Measurements from ENCODE around the gene LDAH.
A peak's percentile ranks its signal among the peaks of the same experiment; 100 is the strongest.

The LDAH gene

GRCh38 chr2:20836521-20836920 is 13.6 kb upstream of the LDAH start:
- H4K20me1 ChIP-seq, result no peaks in the 10 kb centered on the region
- no peaks in the 10 kb centered on the region for H3K27me3 ChIP-seq
- no peak overlapping the region for H3K9ac ChIP-seq
- no peaks in the 10 kb centered on the region for H3K4me1 ChIP-seq
- H3K36me3 ChIP-seq, result no peaks in the 10 kb centered on the region
- H3K4me3 ChIP-seq, result no peak overlapping the region
- no peak for TF ChIP-seq Cebpa-rat (IDR thresholded peaks at IDR 0.05)
- H3K9me3 ChIP-seq (replicated peaks in 1 of 11), result no peaks in the 10 kb centered on the region; a peak in 2 of 22 replicates
- H3K27ac ChIP-seq, result no peak overlapping the region
- no peak overlapping the region for H3K4me2 ChIP-seq

- no peak overlapping the region for H3K9ac ChIP-seq
- no peak overlapping the region for H3K4me3 ChIP-seq
- H4K20me1 ChIP-seq, result no peaks in the 10 kb centered on the region
- H3K4me2 ChIP-seq, result no peak overlapping the region
- no peak for TF ChIP-seq Cebpa-rat (IDR thresholded peaks at IDR 0.05)
- H3K27ac ChIP-seq, result no peak overlapping the region
- H3K4me1 ChIP-seq, result no peaks in the 10 kb centered on the region
- H3K27me3 ChIP-seq, result no peaks in the 10 kb centered on the region
- peaks cover 0 to 8% (median 0%) of the 10 kb centered on the region in 11 experiments; a peak in 6 of 22 replicates for H3K9me3 ChIP-seq (replicated peaks in 1 of 11)
- no peaks in the 10 kb centered on the region for H3K36me3 ChIP-seq
These were observed 11.4 kb upstream of the LDAH start for GRCh38 chr2:20834331-20834730.

GRCh38 chr2:20832606-20833005 is 9.7 kb upstream of the LDAH start:
- Histone ChIP-seq H3K27ac (no peak overlapping the region), H3K4me1 (no peaks in the 10 kb centered on the region)
- TF ChIP-seq Cebpa-rat (IDR thresholded peaks at IDR 0.05), result no peak

GRCh38 chr2:20829861-20830260 is 7.0 kb upstream of the LDAH start:
- H3K36me3 ChIP-seq, result no peaks in the 10 kb centered on the region
- H4K20me1 ChIP-seq, result no peaks in the 10 kb centered on the region
- H3K9ac ChIP-seq, result no peak overlapping the region
- no peak overlapping the region for H3K27ac ChIP-seq
- H3K4me2 ChIP-seq, result no peak overlapping the region
- H3K9me3 ChIP-seq (replicated peaks in 1 of 11), result peaks cover 0 to 8% (median 0%) of the 10 kb centered on the region in 11 experiments; a peak in 5 of 22 replicates
- no peak for TF ChIP-seq Cebpa-rat (IDR thresholded peaks at IDR 0.05)
- no peaks in the 10 kb centered on the region for H3K4me1 ChIP-seq
- no peak overlapping the region for H3K4me3 ChIP-seq
- H3K27me3 ChIP-seq, result no peaks in the 10 kb centered on the region

More at GRCh38 chr2:20832606-20833005, 9.7 kb upstream of the LDAH start:
- Histone ChIP-seq H3K27me3 (no peaks in the 10 kb centered on the region), H3K4me2 (no peak overlapping the region), H3K9me3 (replicated peaks in 1 of 11) (peaks cover 0 to 8% (median 0%) of the 10 kb centered on the region in 11 experiments; a peak in 5 of 22 replicates), H3K36me3 (no peaks in the 10 kb centered on the region), H3K9ac (no peak overlapping the region), H3K4me3 (no peak overlapping the region), H4K20me1 (no peaks in the 10 kb centered on the region)

GRCh38 chr2:20823917-20824316 is 1.0 kb upstream of the LDAH start:
- Histone ChIP-seq H3K9ac (no peak overlapping the region), H4K20me1 (no peaks in the 10 kb centered on the region), H3K27ac (no peak overlapping the region), H3K27me3 (no peaks in the 10 kb centered on the region), H3K4me3 (no peak overlapping the region), H3K4me1 (no peaks in the 10 kb centered on the region; a peak in 1 of 20 replicates), H3K4me2 (peak overlapping the region in 3 of 11 experiments; percentile 71 to 90 (median 80); a peak in 3 of 22 replicates), H3K9me3 (replicated peaks in 1 of 11) (no peaks in the 10 kb centered on the region), H3K36me3 (0 out of 22 replicates have a peak, but pooled peaks cover 0 to 1% (median 0%) of the 10 kb centered on the region in 11 experiments)
- no peak for TF ChIP-seq Cebpa-rat (IDR thresholded peaks at IDR 0.05)

- H3K9ac ChIP-seq, result no peak overlapping the region
- peaks cover 0 to 7% (median 0%) of the 10 kb centered on the region in 11 experiments; a peak in 2 of 22 replicates for H4K20me1 ChIP-seq
- H3K4me1 ChIP-seq, result peaks cover 0 to 11% (median 0%) of the 10 kb centered on the region in 10 experiments; a peak in 3 of 20 replicates
- H3K27ac ChIP-seq, result no peak overlapping the region
- no peak for TF ChIP-seq Cebpa-rat (IDR thresholded peaks at IDR 0.05)
- H3K27me3 ChIP-seq, result no peaks in the 10 kb centered on the region
- H3K4me2 ChIP-seq, result no peak overlapping the region
- H3K9me3 ChIP-seq (replicated peaks in 1 of 11), result peaks cover 0 to 4% (median 0%) of the 10 kb centered on the region in 11 experiments; a peak in 1 of 22 replicates
- H3K36me3 ChIP-seq, result peaks cover 0 to 28% (median 9%) of the 10 kb centered on the region in 11 experiments; a peak in 11 of 22 replicates
- H3K4me3 ChIP-seq, result no peak overlapping the region
These were observed 4.1 kb downstream of the LDAH start for GRCh38 chr2:20818820-20819219.

GRCh38 chr2:20815216-20815615 is 7.7 kb downstream of the LDAH start:
- TF ChIP-seq Cebpa-rat (IDR thresholded peaks at IDR 0.05), result no peak
- Histone ChIP-seq H3K4me2 (no peak overlapping the region), H4K20me1 (peaks cover 0 to 12% (median 0%) of the 10 kb centered on the region in 11 experiments; a peak in 4 of 22 replicates), H3K9ac (no peak overlapping the region), H3K27me3 (no peaks in the 10 kb centered on the region), H3K27ac (no peak overlapping the region), H3K36me3 (peaks cover 0 to 28% (median 11%) of the 10 kb centered on the region in 11 experiments; a peak in 12 of 22 replicates), H3K4me1 (peaks cover 0 to 11% (median 0%) of the 10 kb centered on the region in 10 experiments; a peak in 2 of 20 replicates), H3K9me3 (replicated peaks in 1 of 11) (peaks cover 0 to 4% (median 0%) of the 10 kb centered on the region in 11 experiments; a peak in 1 of 22 replicates), H3K4me3 (no peak overlapping the region)

- Histone ChIP-seq H3K4me3 (no peak overlapping the region), H3K9ac (no peak overlapping the region), H3K27ac (no peak overlapping the region), H3K36me3 (peaks cover 0 to 37% (median 7%) of the 10 kb centered on the region in 11 experiments; a peak in 13 of 22 replicates), H3K9me3 (replicated peaks in 1 of 11) (peaks cover 0 to 2% (median 0%) of the 10 kb centered on the region in 11 experiments; a peak in 1 of 22 replicates), H3K4me2 (no peak overlapping the region), H3K27me3 (no peaks in the 10 kb centered on the region), H3K4me1 (peaks cover 0 to 11% (median 0%) of the 10 kb centered on the region in 10 experiments; a peak in 2 of 20 replicates), H4K20me1 (peaks cover 0 to 12% (median 2%) of the 10 kb centered on the region in 11 experiments; a peak in 5 of 22 replicates)
- TF ChIP-seq Cebpa-rat (IDR thresholded peaks at IDR 0.05), result peak in 1 of 11 experiments; percentile 44; a peak in 2 of 22 replicates
These were observed 10.1 kb downstream of the LDAH start for GRCh38 chr2:20812779-20813178.

GRCh38 chr2:20806286-20806685 is 16.6 kb downstream of the LDAH start:
- H3K4me3 ChIP-seq, result no peak overlapping the region
- H3K9ac ChIP-seq, result no peak overlapping the region
- H3K27me3 ChIP-seq, result no peaks in the 10 kb centered on the region
- TF ChIP-seq Cebpa-rat (IDR thresholded peaks at IDR 0.05), result no peak
- H3K9me3 ChIP-seq (replicated peaks in 1 of 11), result no peaks in the 10 kb centered on the region
- peaks cover 0 to 29% (median 5%) of the 10 kb centered on the region in 11 experiments; a peak in 6 of 22 replicates for H3K36me3 ChIP-seq
- no peak overlapping the region for H3K4me2 ChIP-seq
- no peaks in the 10 kb centered on the region for H3K4me1 ChIP-seq
- peaks cover 0 to 41% (median 15%) of the 10 kb centered on the region in 11 experiments; a peak in 16 of 22 replicates for H4K20me1 ChIP-seq
- H3K27ac ChIP-seq, result no peak overlapping the region

- Histone ChIP-seq H3K4me1 (no peaks in the 10 kb centered on the region), H4K20me1 (peaks cover 0 to 35% (median 15%) of the 10 kb centered on the region in 11 experiments; a peak in 16 of 22 replicates), H3K9me3 (replicated peaks in 1 of 11) (no peaks in the 10 kb centered on the region), H3K36me3 (peaks cover 2 to 38% (median 15%) of the 10 kb centered on the region in 11 experiments; a peak in 19 of 22 replicates), H3K27me3 (no peaks in the 10 kb centered on the region), H3K4me3 (no peak overlapping the region), H3K9ac (no peak overlapping the region), H3K4me2 (no peak overlapping the region), H3K27ac (no peak overlapping the region)
- no peak for TF ChIP-seq Cebpa-rat (IDR thresholded peaks at IDR 0.05)
These were observed 18.9 kb downstream of the LDAH start for GRCh38 chr2:20803974-20804373.
